ENCODE results near the gene TENT4B.

TENT4B gene

GRCh38 chr16:50197582-50197981 lies 44.5 kb downstream of the TENT4B start:
- H3K27ac ChIP-seq, result no peak overlapping the region

GRCh38 chr16:50198802-50199403 lies 45.8 kb downstream of the TENT4B start:
- no peak for TF ChIP-seq ZFX (IDR thresholded peaks at IDR 0.05; ENCODE audit: borderline replicate concordance)
- TF ChIP-seq, protein P1, sequence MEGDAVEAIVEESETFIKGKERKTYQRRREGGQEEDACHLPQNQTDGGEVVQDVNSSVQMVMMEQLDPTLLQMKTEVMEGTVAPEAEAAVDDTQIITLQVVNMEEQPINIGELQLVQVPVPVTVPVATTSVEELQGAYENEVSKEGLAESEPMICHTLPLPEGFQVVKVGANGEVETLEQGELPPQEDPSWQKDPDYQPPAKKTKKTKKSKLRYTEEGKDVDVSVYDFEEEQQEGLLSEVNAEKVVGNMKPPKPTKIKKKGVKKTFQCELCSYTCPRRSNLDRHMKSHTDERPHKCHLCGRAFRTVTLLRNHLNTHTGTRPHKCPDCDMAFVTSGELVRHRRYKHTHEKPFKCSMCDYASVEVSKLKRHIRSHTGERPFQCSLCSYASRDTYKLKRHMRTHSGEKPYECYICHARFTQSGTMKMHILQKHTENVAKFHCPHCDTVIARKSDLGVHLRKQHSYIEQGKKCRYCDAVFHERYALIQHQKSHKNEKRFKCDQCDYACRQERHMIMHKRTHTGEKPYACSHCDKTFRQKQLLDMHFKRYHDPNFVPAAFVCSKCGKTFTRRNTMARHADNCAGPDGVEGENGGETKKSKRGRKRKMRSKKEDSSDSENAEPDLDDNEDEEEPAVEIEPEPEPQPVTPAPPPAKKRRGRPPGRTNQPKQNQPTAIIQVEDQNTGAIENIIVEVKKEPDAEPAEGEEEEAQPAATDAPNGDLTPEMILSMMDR (IDR thresholded peaks at IDR 0.05), result no peak
- no peak overlapping the region for H3K27ac ChIP-seq

More at GRCh38 chr16:50197582-50197981, 44.5 kb downstream of the TENT4B start:
- TF ChIP-seq ZFX (IDR thresholded peaks at IDR 0.05; ENCODE audit: borderline replicate concordance), result no peak
- TF ChIP-seq, protein P1 (IDR thresholded peaks at IDR 0.05), result no peak

DNA sequence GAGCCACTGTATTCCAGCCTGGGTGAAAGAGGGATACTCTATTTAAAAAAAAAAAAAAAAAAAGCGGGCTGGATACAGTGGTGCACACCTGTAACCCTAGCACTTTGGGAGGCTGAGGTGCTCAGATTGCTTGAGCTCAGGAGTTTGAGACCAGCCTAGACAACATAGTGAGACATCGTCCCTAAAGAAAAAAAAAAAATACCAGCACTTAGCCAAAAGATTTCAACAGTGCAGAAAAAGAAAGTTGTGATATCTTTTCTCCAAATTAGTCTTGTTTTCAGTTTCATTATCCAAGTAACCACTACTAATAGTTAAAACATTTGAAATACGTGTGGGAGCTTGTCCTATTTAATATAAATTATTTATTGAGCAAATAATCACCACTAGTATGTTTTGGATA lies 48.7 kb downstream of the TENT4B start:
- TF ChIP-seq, protein P1 (IDR thresholded peaks at IDR 0.05), result no peak
- no peak for TF ChIP-seq ZFX (IDR thresholded peaks at IDR 0.05; ENCODE audit: borderline replicate concordance)
- H3K27ac ChIP-seq, result no peak overlapping the region

- H3K27ac ChIP-seq, result no peak overlapping the region
- TF ChIP-seq ZFX (IDR thresholded peaks at IDR 0.05; ENCODE audit: borderline replicate concordance), result no peak
- TF ChIP-seq, protein P1 (IDR thresholded peaks at IDR 0.05), result no peak
Observed at GRCh38 chr16:50202926-50203624, 50.0 kb downstream of the TENT4B start.

DNA sequence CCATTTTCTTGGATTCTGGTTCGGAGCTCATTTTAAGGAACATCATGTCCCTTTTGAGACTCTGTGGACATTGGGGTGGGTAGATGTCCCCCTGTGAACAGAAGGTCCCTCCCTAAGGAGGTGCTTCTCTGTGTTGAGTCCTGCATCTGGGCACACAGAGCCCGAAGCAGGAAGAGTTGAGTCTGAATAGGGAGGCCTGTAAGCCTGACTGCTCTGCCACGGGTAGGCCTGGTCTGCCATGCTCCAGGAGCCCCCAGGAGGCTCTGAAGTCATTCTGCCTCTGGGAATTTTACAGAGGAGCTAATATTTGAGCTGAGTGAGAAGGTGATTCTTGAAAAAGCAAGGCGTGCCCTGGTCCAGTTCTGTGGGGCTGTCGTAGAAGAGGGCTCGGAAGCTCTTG lies 50.6 kb downstream of the TENT4B start:
- TF ChIP-seq, protein P1 (IDR thresholded peaks at IDR 0.05), result no peak
- TF ChIP-seq ZFX (IDR thresholded peaks at IDR 0.05; ENCODE audit: borderline replicate concordance), result no peak
- no peak overlapping the region for H3K27ac ChIP-seq

- no peak for TF ChIP-seq ZFX (IDR thresholded peaks at IDR 0.05; ENCODE audit: borderline replicate concordance)
- TF ChIP-seq, protein P1 (IDR thresholded peaks at IDR 0.05), result no peak
Observed at GRCh38 chr16:50204453-50205108, 51.5 kb downstream of the TENT4B start.

GRCh38 chr16:50207652-50208051 lies 54.5 kb downstream of the TENT4B start:
- H3K27ac ChIP-seq, result no peak overlapping the region
- TF ChIP-seq, protein P1 (IDR thresholded peaks at IDR 0.05), result no peak

More at GRCh38 chr16:50204453-50205108, 51.5 kb downstream of the TENT4B start:
- H3K27ac ChIP-seq, result no peak overlapping the region
